ENCODE data around the gene PTPRR. TPM values are rescaled to one million over a fixed set of nuclear protein-coding genes. Genes with fewer than 3 reads are reported as not detected.
A peak's percentile ranks its signal among the peaks of the same experiment; 100 is the strongest.

PTPRR gene
- total and polyA plus RNA-seq, 12 donors: 0.20 to 1.7 (median 0.74) TPM

- DNase-seq (no peak), ATAC-seq (peak in 1 of 8 donors; percentile 52)
- H3K4me3 ChIP-seq: no peak overlapping the region
- H3K27me3 ChIP-seq: no peaks in the 10 kb centered on the region
- 54 to 60% methylated on average over 3 of the region's 3 CpGs for WGBS, 2 donors
- H3K27ac ChIP-seq: no peak overlapping the region
- no peak for TF ChIP-seq CTCF (IDR thresholded peaks at IDR 0.05)
- intact Hi-C loops (cut with DNase I): no loop called here
- H3K4me1 ChIP-seq: peaks cover 0 to 44% (median 13%) of the 10 kb centered on the region in 9 donors
- no peaks in the 10 kb centered on the region for H3K36me3 ChIP-seq
- no peaks in the 10 kb centered on the region for H3K9me3 ChIP-seq
Observed at GRCh38 chr12:70695361-70696023, 225.0 kb downstream of the PTPRR start.

GRCh38 chr12:70692681-70693288 lies 227.8 kb downstream of the PTPRR start:
- intact Hi-C loops (cut with DNase I): no loop called here
- Histone ChIP-seq H3K4me1 (peaks cover 0 to 37% (median 11%) of the 10 kb centered on the region in 9 donors), H3K9me3 (no peaks in the 10 kb centered on the region), H3K27me3 (no peaks in the 10 kb centered on the region), H3K36me3 (no peaks in the 10 kb centered on the region), H3K4me3 (no peak overlapping the region), H3K27ac (peak overlapping the region in 3 of 10 donors; percentile 5 to 55 (median 42))
- DNase-seq: no peak
- peak in 8 of 9 donors; percentile 13 to 63 (median 46) for TF ChIP-seq CTCF (IDR thresholded peaks at IDR 0.05)
- peak in 4 of 8 donors; percentile 41 to 64 (median 54) for ATAC-seq

GRCh38 chr12:70691018-70691672 lies 229.4 kb downstream of the PTPRR start:
- DNase-seq: no peak
- peak; percentile 43 to 95 (median 84) for ATAC-seq
- H3K36me3 ChIP-seq: no peaks in the 10 kb centered on the region
- intact Hi-C loops (cut with DNase I): no loop called here
- H3K4me1 ChIP-seq: peaks cover 0 to 37% (median 11%) of the 10 kb centered on the region in 9 donors
- H3K27me3 ChIP-seq: no peaks in the 10 kb centered on the region
- peak overlapping the region in 9 of 10 donors; percentile 10 to 57 (median 39) for H3K27ac ChIP-seq
- 47 to 53% methylated on average over 5 of the region's 5 CpGs for WGBS, 2 donors
- H3K9me3 ChIP-seq: no peaks in the 10 kb centered on the region
- TF ChIP-seq CTCF (IDR thresholded peaks at IDR 0.05): no peak
- H3K4me3 ChIP-seq: no peak overlapping the region

GRCh38 chr12:70686907-70687306 lies 233.6 kb downstream of the PTPRR start:
- 71 to 72% methylated on average over 1 of the region's 1 CpG for WGBS, 2 donors
- intact Hi-C loops (cut with DNase I): no loop called here
- H3K4me1 ChIP-seq: peaks cover 0 to 14% (median 7%) of the 10 kb centered on the region in 9 donors
- H3K27ac ChIP-seq: no peak overlapping the region
- H3K27me3 ChIP-seq: no peaks in the 10 kb centered on the region
- ATAC-seq (no peak), DNase-seq (no peak)
- no peak for TF ChIP-seq CTCF (IDR thresholded peaks at IDR 0.05)
- no peaks in the 10 kb centered on the region for H3K36me3 ChIP-seq
- no peaks in the 10 kb centered on the region for H3K9me3 ChIP-seq
- no peak overlapping the region for H3K4me3 ChIP-seq

Data from heart right ventricle (tissue), 16 donors.